IPS-20b (cell line): ENCODE results near the gene NTN3.

Experiments
- H3K27ac ChIP-seq: one replicate; pipeline ENCODE4 v1.5.1; 2013; ENCODE audit warnings: low read length
- H3K27me3 ChIP-seq: 2 replicates; pipeline ENCODE4 v1.6.1; 2013; ENCODE audit warnings: mild to moderate bottlenecking, low read length, inconsistent platforms; ENCODE audit not compliant: insufficient read depth
- H3K36me3 ChIP-seq: 2 replicates; pipeline ENCODE4 v1.6.1; 2013; ENCODE audit warnings: low read depth, mild to moderate bottlenecking, inconsistent platforms, low read length, moderate library complexity; ENCODE audit not compliant: insufficient read depth
- H3K4me1 ChIP-seq: 2 replicates; pipeline ENCODE4 v1.6.1; 2013; ENCODE audit warnings: mild to moderate bottlenecking, control low read depth, inconsistent platforms, low read length, moderate library complexity; ENCODE audit not compliant: insufficient read depth
- H3K4me3 ChIP-seq: 2 replicates; pipeline ENCODE4 v1.5.1; 2013; ENCODE audit warnings: mild to moderate bottlenecking, low read length, inconsistent platforms
- H3K9ac ChIP-seq: 2 replicates; pipeline ENCODE4 v1.6.1; 2013; ENCODE audit warnings: low read depth, mild to moderate bottlenecking, inconsistent platforms, low read length, moderate library complexity
- H3K9me3 ChIP-seq: 2 replicates; pipeline ENCODE4 v1.6.1; 2013; ENCODE audit warnings: mild to moderate bottlenecking, low read depth, low read length, inconsistent platforms; ENCODE audit not compliant: insufficient read depth

The NTN3 gene

DNA sequence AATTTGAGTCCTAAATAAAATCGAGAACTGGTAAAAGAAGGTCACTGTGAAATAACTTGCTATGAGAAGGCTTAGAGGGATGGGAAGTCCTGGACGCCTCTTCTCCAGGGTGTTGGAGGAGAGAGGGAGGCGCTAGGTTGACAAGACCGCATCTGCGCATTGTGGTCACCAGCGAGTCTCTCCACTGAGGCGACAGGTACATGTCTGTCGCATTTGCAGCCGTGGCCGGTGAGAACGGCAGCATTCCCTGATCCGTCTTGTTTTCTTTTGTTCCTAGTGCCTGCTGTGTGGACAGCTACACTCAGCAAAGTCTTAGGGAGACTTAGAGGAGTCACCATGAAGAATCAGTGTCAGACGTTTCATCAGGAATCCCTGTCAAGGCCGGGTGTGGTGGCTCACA lies 34.6 kb downstream of the NTN3 start:
- no peak overlapping the region for H3K9ac ChIP-seq
- peaks cover 4% of the 10 kb centered on the region; the same call in 1 of the 2 replicates for H3K4me1 ChIP-seq
- H3K27ac ChIP-seq, result no peak overlapping the region
- H3K27me3 ChIP-seq, result no peaks in the 10 kb centered on the region
- H3K9me3 ChIP-seq, result no peaks in the 10 kb centered on the region
- H3K4me3 ChIP-seq, result no peak overlapping the region
- no peaks in the 10 kb centered on the region for H3K36me3 ChIP-seq

DNA sequence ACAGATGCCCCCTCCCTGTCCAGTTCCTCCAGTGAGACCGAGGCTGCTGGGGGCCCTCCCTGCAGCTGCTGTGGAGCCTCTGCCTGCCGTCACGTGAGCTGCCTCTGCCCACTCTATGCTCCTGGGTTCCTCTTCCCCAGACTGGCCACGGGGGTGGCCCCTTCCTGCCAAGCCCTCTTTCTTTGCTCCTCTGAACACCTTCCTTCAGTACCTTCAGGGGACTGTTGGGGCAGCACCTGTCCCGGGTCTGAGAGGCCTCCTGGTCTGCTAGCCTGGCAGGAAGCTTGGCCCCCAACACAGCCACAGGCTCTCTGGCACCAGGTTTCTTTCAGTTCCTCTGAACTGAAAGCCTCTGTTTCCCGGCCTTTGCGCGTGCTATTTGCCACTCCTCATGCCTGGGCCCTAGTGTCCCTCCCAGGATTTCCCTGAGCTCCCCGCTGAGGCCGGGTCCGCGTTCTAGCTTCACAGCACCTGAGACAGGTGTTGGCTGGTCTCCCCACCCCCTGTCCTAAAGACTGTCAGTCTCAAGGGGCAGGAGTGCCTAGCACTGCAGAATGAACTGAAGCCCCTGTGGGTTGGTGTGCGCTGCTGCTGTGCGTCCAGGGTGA lies 36.1 kb downstream of the NTN3 start:
- no peak overlapping the region for H3K9ac ChIP-seq
- no peaks in the 10 kb centered on the region for H3K9me3 ChIP-seq
- no peak overlapping the region for H3K4me3 ChIP-seq
- no peak overlapping the region for H3K27ac ChIP-seq
- H3K27me3 ChIP-seq, result no peaks in the 10 kb centered on the region; the same call in 1 of the 2 replicates
- H3K4me1 ChIP-seq, result no peaks in the 10 kb centered on the region; the same call in 1 of the 2 replicates
- no peaks in the 10 kb centered on the region for H3K36me3 ChIP-seq

DNA sequence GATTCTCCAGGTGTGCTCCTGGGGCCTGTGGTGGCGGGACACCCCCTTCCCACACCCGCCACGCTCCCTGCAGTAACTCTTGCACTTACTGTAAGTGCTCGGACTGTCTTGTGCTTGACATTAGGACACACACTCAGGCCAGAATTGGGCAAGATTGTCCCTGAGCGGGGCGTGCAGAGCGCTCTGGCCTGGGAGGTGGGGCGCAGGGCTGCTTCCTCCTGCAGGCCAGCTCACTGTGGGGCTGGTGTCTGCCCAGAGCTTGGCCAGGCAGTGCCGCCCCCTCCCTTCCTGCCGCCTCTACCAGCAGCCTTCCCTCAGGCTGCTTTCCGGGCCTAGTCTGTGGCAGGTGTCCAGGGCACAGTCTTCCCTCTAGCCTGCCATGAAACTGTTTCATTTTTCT lies 36.6 kb downstream of the NTN3 start:
- Histone ChIP-seq H3K4me3 (no peak overlapping the region), H3K4me1 (peaks cover 2% of the 10 kb centered on the region; the same call in 1 of the 2 replicates), H3K36me3 (no peaks in the 10 kb centered on the region), H3K9me3 (no peaks in the 10 kb centered on the region), H3K27me3 (peaks cover 5% of the 10 kb centered on the region; the same call in 1 of the 2 replicates), H3K27ac (no peak overlapping the region), H3K9ac (no peak overlapping the region)

DNA sequence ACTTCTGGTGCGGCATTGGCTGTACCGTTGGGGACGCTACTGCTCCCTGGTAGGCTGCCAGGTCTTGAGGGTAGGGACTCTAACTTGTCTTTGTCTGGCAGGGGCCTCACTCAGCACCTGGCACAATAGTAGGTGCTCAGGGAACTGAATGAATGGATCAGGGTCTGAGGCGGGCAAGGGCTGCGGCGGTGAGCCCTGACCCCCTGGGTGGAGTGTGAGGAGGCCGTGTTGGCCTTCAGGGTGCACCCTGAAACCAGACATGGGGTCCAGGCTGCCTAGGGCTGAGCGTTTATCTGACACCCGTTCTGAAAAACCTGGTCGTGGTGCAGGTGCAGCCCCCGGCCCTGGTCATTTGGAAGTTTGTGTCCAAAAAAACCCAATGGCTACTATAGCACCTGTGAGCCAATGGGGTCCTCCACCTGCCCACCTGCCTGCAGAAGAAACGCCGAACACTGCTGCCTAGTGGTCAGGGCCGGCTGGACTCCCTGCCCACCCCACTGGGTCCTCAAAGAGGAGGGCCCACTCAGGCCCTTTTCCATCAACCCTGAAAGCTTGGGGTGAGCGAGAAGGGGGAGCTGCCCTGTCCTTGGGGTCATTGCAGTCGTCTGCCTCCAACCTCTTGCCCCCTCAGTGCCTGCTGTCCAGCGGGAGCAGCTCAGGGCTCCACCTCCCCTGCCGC lies 37.8 kb downstream of the NTN3 start:
- Histone ChIP-seq H3K9me3 (no peaks in the 10 kb centered on the region), H3K27ac (no peak overlapping the region), H3K9ac (no peak overlapping the region), H3K36me3 (no peaks in the 10 kb centered on the region), H3K4me1 (peaks cover 5% of the 10 kb centered on the region; the same call in 1 of the 2 replicates), H3K27me3 (peaks cover 5% of the 10 kb centered on the region; the same call in 1 of the 2 replicates), H3K4me3 (no peak overlapping the region)

DNA sequence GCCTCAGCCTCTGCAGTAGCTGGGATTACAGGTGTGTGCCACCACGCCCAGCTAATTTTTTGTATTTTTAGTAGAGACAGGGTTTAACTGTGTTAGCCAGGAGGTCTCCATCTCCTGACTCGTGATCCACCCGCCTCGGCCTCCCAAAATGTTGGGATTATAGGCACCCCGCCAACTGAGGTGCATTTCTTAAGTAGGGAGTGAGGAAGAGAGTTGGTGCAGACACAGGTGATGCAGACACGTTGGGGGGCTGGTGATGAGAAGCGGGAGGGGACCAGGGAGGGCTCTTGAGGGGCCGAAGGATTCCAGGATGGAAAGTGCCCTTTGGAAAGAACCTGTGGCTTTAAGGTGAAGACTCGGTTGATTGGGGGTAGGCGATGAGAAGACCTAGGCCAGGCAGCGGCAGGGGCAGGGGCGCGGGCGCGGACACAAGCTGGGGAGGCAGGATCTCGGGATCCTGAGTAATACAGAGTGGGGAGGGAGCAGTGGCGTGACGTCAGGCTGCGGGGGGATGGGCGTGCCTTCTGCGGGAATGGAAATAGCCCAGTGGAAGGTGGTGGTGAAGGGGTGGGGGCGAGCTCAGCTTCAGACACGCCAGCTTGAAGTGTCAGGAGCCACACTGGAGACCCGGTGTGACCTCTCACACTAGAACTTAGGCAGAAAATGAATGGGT lies 40.2 kb downstream of the NTN3 start:
- peaks cover 5% of the 10 kb centered on the region; the same call in 1 of the 2 replicates for H3K4me1 ChIP-seq
- H3K27ac ChIP-seq, result no peak overlapping the region
- H3K36me3 ChIP-seq, result 0 out of 2 replicates have a peak, but pooled peaks cover 2% of the 10 kb centered on the region
- no peak overlapping the region for H3K9ac ChIP-seq
- peak overlapping the region; percentile 30; the same call in 1 of the 2 replicates for H3K4me3 ChIP-seq
- H3K27me3 ChIP-seq, result peaks cover 5% of the 10 kb centered on the region; the same call in 1 of the 2 replicates
- no peaks in the 10 kb centered on the region for H3K9me3 ChIP-seq

DNA sequence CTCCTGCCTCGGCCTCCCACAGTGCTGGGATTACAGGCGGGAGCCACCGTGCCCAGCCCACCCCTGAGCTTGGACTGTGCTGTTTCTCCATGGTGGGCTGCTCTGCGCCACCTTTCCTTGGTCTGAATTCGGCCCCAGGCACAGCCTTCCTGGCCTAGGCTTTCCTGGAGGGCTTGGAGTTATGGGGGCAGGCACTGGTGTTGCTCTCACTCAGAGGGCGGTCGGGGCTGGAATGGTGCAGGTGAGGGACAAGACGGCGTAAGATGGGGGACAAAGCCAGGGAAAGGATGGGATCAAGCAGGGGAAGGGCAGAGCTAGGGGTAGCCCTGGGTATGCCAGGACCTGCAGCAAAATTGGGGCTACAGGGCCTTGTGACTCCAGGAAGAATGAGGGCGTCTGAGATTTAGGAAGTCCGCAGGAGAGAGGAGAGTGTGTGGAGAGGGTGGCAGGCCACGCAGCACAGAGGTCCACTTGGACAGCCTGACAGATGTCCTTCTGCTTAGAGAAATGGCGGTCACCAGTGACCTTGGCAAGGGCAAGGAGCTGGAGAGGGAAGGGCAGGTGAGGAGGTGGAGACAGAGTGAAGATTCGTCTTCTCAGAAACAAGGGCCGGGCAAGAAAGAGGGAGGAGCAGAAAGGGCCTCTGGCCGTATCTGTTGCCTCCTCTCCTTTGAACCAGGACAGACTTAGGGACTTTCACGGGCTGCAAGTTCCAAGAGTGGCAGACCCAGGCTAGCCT lies 41.1 kb downstream of the NTN3 start:
- H3K9ac ChIP-seq, result no peak overlapping the region
- H3K4me3 ChIP-seq, result 0 out of 2 replicates have a peak overlapping the region, but pooled peaks have one; percentile 66
- H3K9me3 ChIP-seq, result no peaks in the 10 kb centered on the region
- peaks cover 10% of the 10 kb centered on the region for H3K4me1 ChIP-seq
- 0 out of 2 replicates have a peak, but pooled peaks cover 5% of the 10 kb centered on the region for H3K36me3 ChIP-seq
- H3K27me3 ChIP-seq, result peaks cover 5% of the 10 kb centered on the region; the same call in 1 of the 2 replicates
- H3K27ac ChIP-seq, result no peak overlapping the region

DNA sequence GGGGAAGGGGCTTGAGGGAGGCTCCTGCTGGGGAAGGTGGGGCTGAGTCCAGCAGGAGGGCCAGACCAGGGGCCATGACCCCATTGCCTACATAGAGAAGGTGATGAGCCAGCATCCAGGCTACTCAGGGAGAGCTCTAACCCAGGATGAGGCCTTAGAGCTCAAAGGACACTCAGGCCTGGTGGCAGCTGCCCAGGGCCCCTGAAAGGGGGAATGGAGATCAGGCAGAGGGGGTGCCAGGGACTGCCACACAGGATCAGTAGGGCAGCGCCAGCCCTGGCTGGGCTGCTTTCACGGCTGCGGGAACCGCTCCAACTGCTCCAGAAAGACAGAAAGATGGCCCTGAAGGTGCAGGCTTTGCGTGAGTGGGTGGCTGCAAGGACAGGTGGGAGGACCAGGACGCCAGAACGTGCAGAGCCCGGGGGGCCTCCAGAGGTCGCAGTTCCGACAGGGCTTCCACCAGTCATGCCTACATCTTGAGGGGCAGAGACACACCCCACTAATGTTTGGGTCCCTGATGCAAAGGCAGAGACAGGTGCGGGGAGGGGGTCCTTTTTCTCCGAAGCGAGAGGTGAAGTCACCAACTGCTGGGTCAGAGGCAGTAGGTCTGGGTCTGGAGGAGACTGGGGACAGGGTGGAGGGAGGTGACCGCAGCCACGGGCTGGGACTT lies 41.8 kb downstream of the NTN3 start:
- Histone ChIP-seq H3K27ac (no peak overlapping the region), H3K27me3 (peaks cover 5% of the 10 kb centered on the region; the same call in 1 of the 2 replicates), H3K36me3 (0 out of 2 replicates have a peak, but pooled peaks cover 5% of the 10 kb centered on the region), H3K9me3 (no peaks in the 10 kb centered on the region), H3K4me3 (peak overlapping the region; percentile 66), H3K9ac (peak overlapping the region; percentile 86), H3K4me1 (peaks cover 10% of the 10 kb centered on the region)

DNA sequence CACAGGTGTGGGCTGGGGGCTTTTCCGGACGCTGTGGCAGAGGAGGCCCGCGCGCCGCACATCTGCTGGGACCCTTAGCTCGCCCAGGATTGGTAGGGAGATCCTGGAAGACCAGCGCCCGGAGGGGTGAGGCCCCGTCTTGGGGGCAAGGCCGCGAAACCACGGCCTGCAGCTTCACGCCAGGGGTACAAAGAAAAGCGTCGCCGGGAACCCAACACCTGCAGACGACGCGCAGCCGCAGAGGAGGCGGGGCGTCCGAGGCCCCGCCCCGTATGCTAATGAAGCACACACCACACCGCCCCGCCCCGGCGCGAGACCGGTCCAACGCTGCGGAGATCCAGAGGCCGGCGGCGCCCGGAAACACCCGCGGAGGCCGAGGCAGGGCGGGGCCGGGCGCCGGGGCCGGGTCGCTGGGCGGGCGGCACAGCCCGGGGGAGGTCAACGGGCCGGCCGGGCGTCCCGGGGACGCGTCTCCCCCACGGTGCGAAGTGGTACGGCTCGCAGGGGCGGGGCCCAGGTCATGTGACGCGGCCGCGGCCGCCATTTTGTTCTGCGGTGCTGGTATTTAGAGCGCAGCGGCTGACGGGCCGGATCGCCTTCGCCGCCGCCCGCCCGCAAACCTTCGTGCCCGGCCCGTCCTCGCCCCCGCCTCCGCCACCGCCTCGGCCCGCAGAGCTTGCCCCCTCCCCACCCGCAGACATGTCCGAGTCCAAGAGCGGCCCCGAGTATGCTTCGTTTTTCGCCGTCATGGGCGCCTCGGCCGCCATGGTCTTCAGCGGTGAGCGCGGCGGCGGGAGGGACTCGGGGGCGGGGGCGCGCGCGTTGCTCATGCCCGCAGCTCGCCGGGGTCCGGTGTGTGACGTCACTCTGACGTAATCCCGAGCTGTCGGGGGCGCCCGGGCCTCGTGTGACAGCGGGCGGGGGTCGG lies 42.6 kb downstream of the NTN3 start, which contains the start of gene ATP6V0C:
TSS of gene ATP6V0C (plus strand) at position 548 of the 928 bp plus-strand sequence. CDS start at position 700, 152 bp downstream.
- Histone ChIP-seq H3K27ac (peak within 1 kb of the TSS; percentile 68), H3K4me3 (peak within 1 kb of the TSS; percentile 88), H3K36me3 (0 out of 2 replicates have a peak, but pooled peaks cover 5% of the 10 kb centered on the region), H3K27me3 (peaks cover 5% of the 10 kb centered on the region; the same call in 1 of the 2 replicates), H3K9ac (peak within 1 kb of the TSS; percentile 86), H3K9me3 (no peaks in the 10 kb centered on the region), H3K4me1 (peaks cover 10% of the 10 kb centered on the region)

DNA sequence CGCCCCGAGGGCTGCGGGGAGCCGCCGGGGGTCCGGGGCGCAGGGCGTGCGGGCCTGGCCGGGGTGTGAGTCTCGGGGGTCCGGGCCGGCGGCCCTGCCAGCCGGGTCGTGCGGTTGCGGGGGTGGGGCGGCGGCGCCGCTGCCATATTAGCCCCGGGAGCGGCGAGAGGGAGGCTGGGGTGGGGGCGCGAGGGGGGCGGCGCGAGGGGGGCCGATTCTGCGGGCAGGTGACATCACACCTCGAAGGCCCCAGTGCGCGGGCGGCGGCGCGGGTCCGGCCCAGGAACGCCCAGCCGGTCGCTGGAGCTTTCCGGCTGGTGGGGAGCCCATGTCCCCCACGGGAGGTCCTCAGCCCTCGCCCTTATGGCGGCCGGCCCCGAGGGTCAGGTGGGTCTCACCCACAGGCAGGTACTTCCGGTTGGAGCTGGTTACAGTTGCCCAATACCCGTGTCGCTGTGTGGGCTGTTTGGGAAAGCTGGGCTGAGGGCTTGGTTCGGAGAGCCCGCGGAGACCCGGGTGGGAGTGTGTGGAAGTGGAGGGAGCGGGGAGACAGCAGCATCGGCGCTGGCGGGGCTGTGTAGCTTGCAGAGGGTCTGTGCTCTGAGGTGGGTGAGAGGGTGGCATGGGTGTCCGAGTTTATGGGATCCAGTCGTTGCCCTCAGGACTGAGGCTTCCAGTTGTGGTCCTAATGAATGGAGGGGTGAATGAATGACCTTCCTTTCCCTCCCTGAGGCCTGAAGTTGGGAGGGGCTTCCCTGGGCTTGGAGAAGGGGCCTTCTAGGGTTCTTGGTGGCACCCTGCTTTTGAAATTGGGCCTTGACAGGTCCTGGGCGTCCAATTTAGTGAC lies 43.5 kb downstream of the NTN3 start:
- H3K9ac ChIP-seq, result peak overlapping the region; percentile 86
- H3K27ac ChIP-seq, result no peak overlapping the region
- peaks cover 10% of the 10 kb centered on the region for H3K4me1 ChIP-seq

More for the DNA sequence above, 43.5 kb downstream of the NTN3 start:
- H3K9me3 ChIP-seq, result no peaks in the 10 kb centered on the region
- H3K36me3 ChIP-seq, result 0 out of 2 replicates have a peak, but pooled peaks cover 5% of the 10 kb centered on the region
- H3K4me3 ChIP-seq, result peak overlapping the region; percentile 88
- peaks cover 5% of the 10 kb centered on the region; the same call in 1 of the 2 replicates for H3K27me3 ChIP-seq
